GM12892 (cell line): ENCODE measurements around the gene CDON.

Source experiments
- POLR2A ChIP-seq: IDR thresholded peaks from 2 replicates; pipeline ENCODE4 v1.6.1; 2011; ENCODE audit warnings: low read depth, low read length, control low read depth
- POLR2AphosphoS5 ChIP-seq: IDR thresholded peaks from 2 replicates; pipeline ENCODE4 v1.6.1; 2011; ENCODE audit warnings: low read depth, low read length, control low read depth

GRCh38 chr11:125959931-125960330, 102.7 kb downstream of the CDON start:
- TF ChIP-seq POLR2A, result no peak
- TF ChIP-seq POLR2AphosphoS5, result no peak
